Activated CD4-positive, alpha-beta T cell treated with anti-CD3 and anti-CD28 coated beads, Interleukin-2, amount 50 U/mL, for 4 hours (primary cell): ENCODE data around the gene ESRRB.

Experiments
- DNase-seq, 2 experiments: peaks; one replicate each; pipeline ENCODE4 v3.0.0-alpha.2; 2020

ESRRB gene

GRCh38 chr14:76408877-76409276, 32.9 kb downstream of the ESRRB start:
- no peak for DNase-seq

GRCh38 chr14:76412501-76412900, 36.6 kb downstream of the ESRRB start:
- no peak for DNase-seq

- DNase-seq = no peak
Measured at GRCh38 chr14:76413106-76413961, 37.4 kb downstream of the ESRRB start.

GRCh38 chr14:76413962-76414600, 38.1 kb downstream of the ESRRB start:
- no peak for DNase-seq

GRCh38 chr14:76419399-76419798, 43.5 kb downstream of the ESRRB start:
- no peak for DNase-seq

- DNase-seq = no peak
Measured at GRCh38 chr14:76420827-76421226, 44.9 kb downstream of the ESRRB start.

GRCh38 chr14:76421662-76422061, 45.7 kb downstream of the ESRRB start:
- DNase-seq = no peak

- DNase-seq = no peak
Measured at GRCh38 chr14:76422662-76423061, 46.7 kb downstream of the ESRRB start.

- DNase-seq = no peak
Measured at GRCh38 chr14:76423534-76423933, 47.6 kb downstream of the ESRRB start.

GRCh38 chr14:76424359-76424758, 48.4 kb downstream of the ESRRB start:
- no peak for DNase-seq

GRCh38 chr14:76426161-76426696, 50.3 kb downstream of the ESRRB start:
- no peak for DNase-seq

- DNase-seq = no peak
Measured at GRCh38 chr14:76428611-76429010, 52.7 kb downstream of the ESRRB start.

GRCh38 chr14:76430017-76430416, 54.1 kb downstream of the ESRRB start:
- DNase-seq = no peak

- no peak for DNase-seq
Measured at GRCh38 chr14:76430475-76430980, 54.6 kb downstream of the ESRRB start.

GRCh38 chr14:76431538-76431937, 55.6 kb downstream of the ESRRB start:
- no peak for DNase-seq

- no peak for DNase-seq
Measured at GRCh38 chr14:76432827-76433752, 57.2 kb downstream of the ESRRB start.

GRCh38 chr14:76434220-76434619, 58.3 kb downstream of the ESRRB start:
- DNase-seq = no peak

GRCh38 chr14:76439237-76439775, 63.4 kb downstream of the ESRRB start:
- no peak for DNase-seq

GRCh38 chr14:76446486-76446885, 70.5 kb downstream of the ESRRB start:
- no peak for DNase-seq

GRCh38 chr14:76446921-76447320, 71.0 kb downstream of the ESRRB start:
- no peak for DNase-seq

- DNase-seq = no peak
Measured at GRCh38 chr14:76450476-76450875, 74.5 kb downstream of the ESRRB start.

GRCh38 chr14:76456200-76456599, 80.3 kb downstream of the ESRRB start:
- DNase-seq = peak; percentile 2 to 6
